K562 (cell line): ENCODE measurements around the gene GSTA4. TPM values are rescaled to one million over a fixed set of nuclear protein-coding genes. Genes with fewer than 3 reads are reported as not detected.

Experiments used
- ATAC-seq: fragments of 200-7000 bp; cut with Tn5 transposase; 3 replicates; pipeline ENCODE4 v1.9.1; 2020; ENCODE audit warnings: moderate library complexity
- BruUV-seq: library from RNA; stranded (reverse); fragments of 400-500 nt; replicated peaks from 2 replicates; lab custom pipeline; 2021; lab: Mats Ljungman, UMichigan
- CTCF ChIA-PET: fragments of 300-600 bp; formaldehyde crosslinking; extraction: SDS; loops from one replicate; lab custom pipeline; 2021; ENCODE audit warnings: low intra/inter-chr PET ratio; lab: Yijun Ruan, JAX
- POLR2A ChIA-PET: fragments of 300-600, 350-650 bp; sonication (Branson Sonifier 250); formaldehyde crosslinking; extraction: SDS; loops from one replicate; lab custom pipeline; 2021; ENCODE audit warnings: antibody characterized with exemption, inconsistent platforms; lab: Yijun Ruan, JAX
- DNase-seq, 4 experiments: peaks; one replicate each; pipeline versions ENCODE4 v3.0.0 to v3.0.0-alpha.2; 2011 to 2018; ENCODE audit warnings: low spot score in 3 of 4, mixed read lengths in 3 of 4; ENCODE audit errors: extremely low read depth in 1 of 4
- FAIRE-seq: peaks from 2 replicates; lab custom pipeline; 2011; peaks lifted over from hg19 to GRCh38; lab: Jason Lieb, UNC
- H2AFZ ChIP-seq: 2 replicates; pipeline ENCODE4 v1.6.0; 2011; ENCODE audit warnings: low read depth, low read length, control low read depth, inconsistent platforms
- H3K27ac ChIP-seq: fragments of 200-600 bp; 3 replicates; pipeline ENCODE4 v1.8.0; 2011; ENCODE audit warnings: low read depth, mild to moderate bottlenecking, control low read depth, inconsistent platforms, low read length, moderate library complexity, mixed read lengths; ENCODE audit errors: extremely low read depth
- H3K27me3 ChIP-seq, 2 experiments: fragments of 300-600 bp in 1 of 2; 2 replicates in 1 of 2; 3 replicates in 1 of 2; pipeline versions ENCODE4 v1.6.0 to v1.8.0; 2011; ENCODE audit warnings: inconsistent platforms in 2 of 2, low read length in 2 of 2, mild to moderate bottlenecking in 1 of 2, mixed read lengths in 1 of 2, moderate library complexity in 1 of 2; ENCODE audit not compliant: control insufficient read depth in 2 of 2, insufficient read depth in 2 of 2
- H3K36me3 ChIP-seq: fragments of 300-600 bp; 3 replicates; pipeline ENCODE4 v1.8.0; 2011; ENCODE audit warnings: mild to moderate bottlenecking, low read length, inconsistent platforms; ENCODE audit not compliant: control insufficient read depth, insufficient read depth
- H3K4me1 ChIP-seq, 2 experiments: fragments of 200-600 bp in 1 of 2; replicated peaks in 1 of 2; 2 replicates in 1 of 2; 3 replicates in 1 of 2; pipeline versions ENCODE4 v1.5.1 to v1.8.0; 2011; ENCODE audit warnings: inconsistent platforms in 2 of 2, low read length in 2 of 2, mild to moderate bottlenecking in 1 of 2, mixed read lengths in 1 of 2, moderate library complexity in 1 of 2; ENCODE audit not compliant: control insufficient read depth in 2 of 2, insufficient read depth in 2 of 2
- H3K4me2 ChIP-seq: 2 replicates; pipeline ENCODE4 v1.6.1; 2011; ENCODE audit warnings: low read length, control low read depth, inconsistent platforms, mixed read lengths; ENCODE audit not compliant: insufficient read depth
- H3K4me3 ChIP-seq: fragments of 200-600 bp; sonication (generic), shearing (Covaris generic); 2 replicates; pipeline ENCODE4 v1.5.1; 2016; ENCODE audit warnings: control low read depth, inconsistent platforms
- H3K79me2 ChIP-seq: fragments of 200-600 bp; 3 replicates; pipeline ENCODE4 v1.8.0; 2011; ENCODE audit warnings: low read length, inconsistent platforms; ENCODE audit not compliant: control insufficient read depth, insufficient read depth
- H3K9ac ChIP-seq, 2 experiments: 2 replicates each; pipeline versions ENCODE4 v1.6.0 to v1.6.1; 2011; ENCODE audit warnings: low read depth in 2 of 2, low read length in 2 of 2, control low read depth in 1 of 2, inconsistent platforms in 1 of 2, mild to moderate bottlenecking in 1 of 2, mixed read lengths in 1 of 2; ENCODE audit not compliant: insufficient read depth in 1 of 2
- H3K9me1 ChIP-seq: one replicate; pipeline ENCODE4 v1.6.0; 2011; ENCODE audit warnings: inconsistent platforms, mild to moderate bottlenecking, low read length, moderate library complexity; ENCODE audit not compliant: control insufficient read depth, insufficient read depth
- H3K9me3 ChIP-seq: replicated peaks from 2 replicates; pipeline ENCODE4 v1.5.1; 2011; ENCODE audit warnings: low read depth, low read length, inconsistent platforms; ENCODE audit not compliant: control insufficient read depth, insufficient read depth
- H4K20me1 ChIP-seq: replicated peaks from 2 replicates; pipeline ENCODE4 v1.6.1; 2011; ENCODE audit warnings: low read length, inconsistent platforms, mixed read lengths; ENCODE audit not compliant: control insufficient read depth, insufficient read depth
- ATF7 ChIP-seq: fragments of 450-650 bp; IDR thresholded peaks from 2 replicates; pipeline ENCODE4 v1.7.1; 2014; ENCODE audit warnings: mild to moderate bottlenecking, moderate library complexity
- DMBX1 ChIP-seq: fragments of 250-450 bp; sonication (Bioruptor Pico); IDR thresholded peaks from 2 replicates; pipeline ENCODE4 v1.8.0; 2022; ENCODE audit warnings: inconsistent platforms, mild to moderate bottlenecking, moderate library complexity, borderline replicate concordance
- ESRRA ChIP-seq: fragments of 450-650 bp; IDR thresholded peaks from 2 replicates; pipeline ENCODE4 v1.6.1; 2014; ENCODE audit warnings: low read depth, mild to moderate bottlenecking, moderate library complexity, borderline replicate concordance
- ETS2 ChIP-seq: IDR thresholded peaks from 2 replicates; pipeline ENCODE4 v1.6.1; 2016; ENCODE audit warnings: borderline replicate concordance, missing genetic modification characterization, mild to moderate bottlenecking, moderate library complexity, missing compliant biosample characterization; ENCODE audit not compliant: poor library complexity, severe bottlenecking
- FOS ChIP-seq: IDR thresholded peaks from 3 replicates; pipeline ENCODE4 v1.6.1; 2011; ENCODE audit not compliant: insufficient read length; ENCODE audit errors: extremely low read depth
- FOSL1 ChIP-seq: fragments of 200-800 bp; sonication (Bioruptor generic); conservative IDR thresholded peaks from 2 replicates; pipeline ENCODE4 v1.6.1; 2016; ENCODE audit warnings: missing genetic modification characterization, missing compliant biosample characterization
- HIVEP1 ChIP-seq: fragments of 250-450 bp; sonication (Bioruptor Pico); IDR thresholded peaks from 2 replicates; pipeline ENCODE4 v1.4.0; 2020; ENCODE audit warnings: mild to moderate bottlenecking
- MYC ChIP-seq, 2 experiments: fragments of 250-450 bp in 1 of 2; sonication (Bioruptor Pico) in 1 of 2; IDR thresholded peaks; 2 replicates each; pipeline versions ENCODE4 v1.5.1 to v1.6.1; 2012 to 2021; ENCODE audit warnings: low read depth in 2 of 2, borderline replicate concordance in 1 of 2, improper control_type of control experiment in 1 of 2, low read length in 1 of 2, mild to moderate bottlenecking in 1 of 2, moderate library complexity in 1 of 2
- MYNN ChIP-seq, 2 experiments: sonication (generic); formaldehyde crosslinking in 1 of 2; IDR thresholded peaks; 2 replicates each; pipeline versions ENCODE4 v1.5.0 to v1.6.1; 2016 to 2020; ENCODE audit warnings: antibody characterized with exemption in 1 of 2, missing genetic modification reagents in 1 of 2
- NR2C2 ChIP-seq, 2 experiments: fragments of 200-800 bp in 1 of 2; sonication (Bioruptor generic) in 1 of 2; sonication (generic) in 1 of 2; formaldehyde crosslinking in 1 of 2; IDR thresholded peaks; 2 replicates each; pipeline versions ENCODE4 v1.6.1 to v1.8.0; 2016 to 2022; ENCODE audit warnings: mild to moderate bottlenecking in 1 of 2, missing compliant biosample characterization in 1 of 2, missing genetic modification characterization in 1 of 2, missing genetic modification reagents in 1 of 2
- SRSF9 ChIP-seq: fragments of 200-400 bp; formaldehyde crosslinking; IDR thresholded peaks from 2 replicates; pipeline ENCODE4 v1.6.1; 2017; ENCODE audit warnings: low read depth, low read length, borderline replicate concordance
- TEAD4 ChIP-seq, 2 experiments: sonication (generic) in 1 of 2; formaldehyde crosslinking in 1 of 2; IDR thresholded peaks; 2 replicates each; pipeline versions ENCODE4 v1.6.1 to v1.8.0; 2012 to 2022; ENCODE audit warnings: borderline replicate concordance in 1 of 2, inconsistent platforms in 1 of 2, low read length in 1 of 2, mild to moderate bottlenecking in 1 of 2, missing genetic modification reagents in 1 of 2
- ZBTB8A ChIP-seq: fragments of 450-650 bp; IDR thresholded peaks from 2 replicates; pipeline ENCODE4 v1.6.1; 2018; ENCODE audit warnings: mild to moderate bottlenecking, moderate library complexity; ENCODE audit not compliant: partially characterized antibody
- ZNF449 ChIP-seq: fragments of 250-450 bp; sonication (Bioruptor Pico); IDR thresholded peaks from 2 replicates; pipeline ENCODE4 v1.8.0; 2022; ENCODE audit warnings: moderate library complexity, mild to moderate bottlenecking, inconsistent platforms
- WGBS: fragments of 100-300 bp; shearing (Covaris generic); methylation state at CpG from one replicate; pipeline ENCODE4 v1.1.6; 2016; ENCODE audit warnings: low coverage, mixed read lengths; ENCODE audit not compliant: insufficient coverage; ENCODE audit errors: missing lambda C conversion rate; 5-methylcytosine and 5-hydroxymethylcytosine counted together
- in situ Hi-C: fragments of 300-500 bp; cut with MboI; formaldehyde crosslinking; loops from 4 replicates; pipeline ENCODE4 v1.15.0; 2018; ENCODE audit warnings: inconsistent platforms, mixed read lengths
- intact Hi-C: fragments of 100-400 bp; cut with micrococcal nuclease; formaldehyde crosslinking; loops from 2 replicates; pipeline ENCODE4 v1.14.2; 2022
- polyA plus RNA-seq, 8 experiments: library from polyadenylated mRNA; depleted of rRNA in 4 of 8; stranded (reverse) in 5 of 8; unstranded in 3 of 8; fragments of >200 nt; fragmentation: Nextera tagmentation in 2 of 8; fragmentation: Illumina TruSeq in 1 of 8; extraction: Ambion mirVana in 2 of 8; extraction: Trizol in 1 of 8; gene quantifications; 2 replicates each; pipeline versions ENCODE4 v1.2.1 to v1.2.3, GENCODE V29; 2011 to 2014; ENCODE audit warnings: inconsistent platforms in 1 of 8, missing spikeins in 1 of 8
- total RNA-seq, 7 experiments: library from RNA; depleted of rRNA in 6 of 7; stranded (reverse); fragments of >200 nt in 6 of 7; fragmentation: Illumina TruSeq in 2 of 7; extraction: Trizol in 2 of 7; gene quantifications; 2 replicates each; pipeline versions ENCODE4 v1.2.1 to v1.2.3, GENCODE V29; 2011 to 2021; ENCODE audit warnings: low replicate concordance in 1 of 7
- TF ChIP-seq, protein P1 (sequence below), 2 experiments: fragments of 450-650 bp; conservative IDR thresholded peaks; 2 replicates each; pipeline ENCODE4 v1.6.1; 2017; ENCODE audit warnings: mild to moderate bottlenecking in 2 of 2, moderate library complexity in 2 of 2

Gene GSTA4
- total and polyA plus RNA-seq, 9 of the 15 experiments (the other 6 are each of a cell fraction or from before 2014, with no cell fraction given) = 0.89 to 4.0 (median 2.0) TPM

GRCh38 chr6:52929321-52930164 is 65.5 kb downstream of the GSTA4 start:
- intact Hi-C loops = no loop called here
- ATAC-seq (peak; percentile 65), FAIRE-seq (no peak), DNase-seq (peak in 2 of 4 experiments; percentile 34 to 58)
- H3K36me3 ChIP-seq = no peaks in the 10 kb centered on the region
- ChIA-PET CTCF (no interaction called here), POLR2A (interaction anchor here (0.8 kb wide), 1 partner anchor 119 kb away, joined by 3 read pairs; no protein-coding TSS in a partner anchor)
- H3K27ac ChIP-seq = no peak overlapping the region
- no peak overlapping the region for H2AFZ ChIP-seq
- no peak overlapping the region for H3K9ac ChIP-seq
- H3K9me1 ChIP-seq = no peaks in the 10 kb centered on the region
- BruUV-seq = no TSS peak
- peaks cover 0 to under 1% of the 10 kb centered on the region in 2 experiments; a peak in 2 of 5 replicates for H3K27me3 ChIP-seq
- WGBS = 24% methylated on average over 6 of the region's 6 CpGs
- no peaks in the 10 kb centered on the region for H3K9me3 ChIP-seq
- H3K4me1 ChIP-seq = peaks cover 0 to 3% of the 10 kb centered on the region in 2 experiments; a peak in 2 of 5 replicates
- H4K20me1 ChIP-seq = no peaks in the 10 kb centered on the region
- no peak overlapping the region for H3K4me3 ChIP-seq
- in situ Hi-C loops = no loop called here
- H3K4me2 ChIP-seq = no peak overlapping the region
- H3K79me2 ChIP-seq = no peaks in the 10 kb centered on the region
- TF ChIP-seq ESRRA = no peak
- 0 out of 2 replicates have a peak, but pooled peaks have one; percentile 51 for TF ChIP-seq MYNN (IDR thresholded peaks at IDR 0.05)
- no peak for TF ChIP-seq MYNN (CRISPR knock-in tag; IDR thresholded peaks at IDR 0.05)
- TF ChIP-seq, protein P1, sequence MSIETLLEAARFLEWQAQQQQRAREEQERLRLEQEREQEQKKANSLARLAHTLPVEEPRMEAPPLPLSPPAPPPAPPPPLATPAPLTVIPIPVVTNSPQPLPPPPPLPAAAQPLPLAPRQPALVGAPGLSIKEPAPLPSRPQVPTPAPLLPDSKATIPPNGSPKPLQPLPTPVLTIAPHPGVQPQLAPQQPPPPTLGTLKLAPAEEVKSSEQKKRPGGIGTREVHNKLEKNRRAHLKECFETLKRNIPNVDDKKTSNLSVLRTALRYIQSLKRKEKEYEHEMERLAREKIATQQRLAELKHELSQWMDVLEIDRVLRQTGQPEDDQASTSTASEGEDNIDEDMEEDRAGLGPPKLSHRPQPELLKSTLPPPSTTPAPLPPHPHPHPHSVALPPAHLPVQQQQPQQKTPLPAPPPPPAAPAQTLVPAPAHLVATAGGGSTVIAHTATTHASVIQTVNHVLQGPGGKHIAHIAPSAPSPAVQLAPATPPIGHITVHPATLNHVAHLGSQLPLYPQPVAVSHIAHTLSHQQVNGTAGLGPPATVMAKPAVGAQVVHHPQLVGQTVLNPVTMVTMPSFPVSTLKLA (conservative IDR thresholded peaks at IDR 0.05) = peak in 1 of 2 experiments; percentile 44; a peak in 2 of 4 replicates
- TF ChIP-seq DMBX1 (CRISPR knock-in tag) = 0 out of 2 replicates have a peak, but pooled peaks have one; percentile 19
- TF ChIP-seq FOSL1 (tag) = peak; percentile 99
- no peak for TF ChIP-seq ZBTB8A
- peak; percentile 44 for TF ChIP-seq FOS
- no peak for TF ChIP-seq SRSF9
- TF ChIP-seq MYC (IDR thresholded peaks at IDR 0.05; ENCODE audit: low read depth, low read length) = no peak
- TF ChIP-seq MYC (CRISPR knock-in tag; IDR thresholded peaks at IDR 0.05; ENCODE audit: borderline replicate concordance, low read depth) = no peak
- TF ChIP-seq ZNF449 (CRISPR knock-in tag) = 0 out of 2 replicates have a peak, but pooled peaks have one; percentile 19
- no peak for TF ChIP-seq NR2C2 (CRISPR knock-in tag; IDR thresholded peaks at IDR 0.05)
- peak; percentile 30; the same call in 1 of the 2 replicates for TF ChIP-seq NR2C2 (tag; IDR thresholded peaks at IDR 0.05)
- TF ChIP-seq TEAD4 (IDR thresholded peaks at IDR 0.05; ENCODE audit: low read length) = peak; percentile 91
- TF ChIP-seq TEAD4 (CRISPR knock-in tag; IDR thresholded peaks at IDR 0.05; ENCODE audit: borderline replicate concordance) = no peak
- TF ChIP-seq HIVEP1 (CRISPR knock-in tag) = no peak
- peak; percentile 30; the same call in 1 of the 2 replicates for TF ChIP-seq ATF7
- no peak for TF ChIP-seq ETS2 (tag)
